Mammary epithelial cell (primary cell): ENCODE data around the gene TUBE1.

Experiments used
- CTCF ChIP-seq, 2 donors: IDR thresholded peaks in 1 of 2; conservative IDR thresholded peaks in 1 of 2; 2 replicates each; pipeline ENCODE4 v1.5.1; 2011 to 2012; ENCODE audit warnings: inconsistent platforms in 2 of 2, low read length in 2 of 2, mild to moderate bottlenecking in 2 of 2, control low read depth in 1 of 2, low read depth in 1 of 2; ENCODE audit not compliant: insufficient read depth in 1 of 2; ENCODE audit errors: extremely low read depth in 1 of 2
- EZH2 ChIP-seq: IDR thresholded peaks from 2 replicates; pipeline ENCODE4 v1.6.1; 2012; ENCODE audit warnings: low read length, inconsistent platforms, borderline replicate concordance

- TF ChIP-seq CTCF (conservative IDR thresholded peaks at IDR 0.05 in 1 of 2, IDR thresholded peaks at IDR 0.05 in 1 of 2; ENCODE audit: extremely low read depth in 1 of 2, insufficient read depth in 1 of 2, low read depth in 1 of 2, low read length in 2 of 2) = no peak
- no peak for TF ChIP-seq EZH2
Observed at GRCh38 chr6:112118034-112118433, 30.8 kb upstream of the TUBE1 start.
